ENCODE results near the gene TAGAP. TPM values are rescaled to one million over a fixed set of nuclear protein-coding genes. Genes with fewer than 3 reads are reported as not detected.
"Not testable (repeated sequence)": the region's sequence is repeated elsewhere in the genome, so short reads cannot be mapped to it uniquely, and the experiment has no call there.

The TAGAP gene
- total RNA-seq, 1 experiment from 2014 or later = not detected

- DNase-seq (ENCODE audit: low read depth) = peak; percentile 52
These were observed 32.6 kb downstream of the TAGAP start for GRCh38 chr6:159012201-159012600.

GRCh38 chr6:159010037-159010612 lies 34.7 kb downstream of the TAGAP start:
- DNase-seq (ENCODE audit: low read depth) = not testable (repeated sequence)

GRCh38 chr6:159008656-159009288 lies 36.0 kb downstream of the TAGAP start:
- DNase-seq (ENCODE audit: low read depth) = no peak

- no peak for DNase-seq (ENCODE audit: low read depth)
These were observed 37.3 kb downstream of the TAGAP start for GRCh38 chr6:159007510-159007909.

- DNase-seq (ENCODE audit: low read depth) = no peak
These were observed 39.4 kb downstream of the TAGAP start for GRCh38 chr6:159005436-159005835.

- no peak for DNase-seq (ENCODE audit: low read depth)
These were observed 40.2 kb downstream of the TAGAP start for GRCh38 chr6:159004592-159004991.

GRCh38 chr6:159002432-159003155 lies 42.2 kb downstream of the TAGAP start:
- DNase-seq (ENCODE audit: low read depth) = peak; percentile 77

GRCh38 chr6:158999666-159000403 lies 45.0 kb downstream of the TAGAP start, which contains the start of gene RSPH3:
Gene RSPH3 (minus strand): TSS chr6:159000202. CDS start chr6:158999550, 652 bp downstream.
- DNase-seq (ENCODE audit: low read depth) = peak; percentile 91

- DNase-seq (ENCODE audit: low read depth) = no peak
These were observed 45.6 kb downstream of the TAGAP start for GRCh38 chr6:158999154-158999665.

GRCh38 chr6:158996856-158997255 lies 47.9 kb downstream of the TAGAP start:
- no peak for DNase-seq (ENCODE audit: low read depth)

GRCh38 chr6:158993639-158994038 lies 51.2 kb downstream of the TAGAP start:
- no peak for DNase-seq (ENCODE audit: low read depth)

GRCh38 chr6:158991017-158991723 lies 53.6 kb downstream of the TAGAP start:
- no peak for DNase-seq (ENCODE audit: low read depth)

GRCh38 chr6:158989711-158990110 lies 55.1 kb downstream of the TAGAP start:
- not testable (repeated sequence) for DNase-seq (ENCODE audit: low read depth)

GRCh38 chr6:158988477-158988876 lies 56.3 kb downstream of the TAGAP start:
- DNase-seq (ENCODE audit: low read depth) = no peak

- DNase-seq (ENCODE audit: low read depth) = no peak
These were observed 57.1 kb downstream of the TAGAP start for GRCh38 chr6:158987657-158988056.

Other genes with a start within 250 kb of the TAGAP start
- gene EZR, start 225.6 kb downstream of the TAGAP start, total RNA-seq (2014; rRNA removed; shearing (Covaris generic)) = 228 and 253 TPM in 2 replicates
- gene RSPH3, start 44.8 kb downstream of the TAGAP start, total RNA-seq (2014; rRNA removed; shearing (Covaris generic)) = 1.7 and 2.0 TPM in 2 replicates
- not detected in 2 replicates for gene FNDC1, start 124.4 kb upstream of the TAGAP start, total RNA-seq (2014; rRNA removed; shearing (Covaris generic))

All from HT1080 (cell line).